Stimulated activated CD4-positive, alpha-beta T cell treated with anti-CD3 and anti-CD28 coated beads, Interleukin-2, amount 100 ng/mL, for 4 hours (primary cell): ENCODE measurements around the gene CST3.

Experiments
- DNase-seq: peaks from one replicate; pipeline ENCODE4 v3.0.0-alpha.2; 2020; ENCODE audit warnings: low read depth

Gene CST3

GRCh38 chr20:23602241-23602640, 35.5 kb downstream of the CST3 start:
- DNase-seq = no peak

- DNase-seq = no peak
Observed at GRCh38 chr20:23601715-23602114, 36.0 kb downstream of the CST3 start.

GRCh38 chr20:23598481-23598880, 39.3 kb downstream of the CST3 start:
- DNase-seq = no peak

- DNase-seq = no peak
Observed at GRCh38 chr20:23596579-23597250, 41.0 kb downstream of the CST3 start.

GRCh38 chr20:23595941-23596340, 41.8 kb downstream of the CST3 start:
- DNase-seq = no peak

- no peak for DNase-seq
Observed at GRCh38 chr20:23588434-23589403, 49.0 kb downstream of the CST3 start.

- no peak for DNase-seq
Observed at GRCh38 chr20:23587631-23588030, 50.1 kb downstream of the CST3 start.

- no peak for DNase-seq
Observed at GRCh38 chr20:23586735-23587525, 50.8 kb downstream of the CST3 start.

GRCh38 chr20:23585808-23586734, 51.7 kb downstream of the CST3 start:
- DNase-seq = no peak

- DNase-seq = no peak
Observed at GRCh38 chr20:23585449-23585807, 52.3 kb downstream of the CST3 start.

- no peak for DNase-seq
Observed at GRCh38 chr20:23584434-23585199, 53.1 kb downstream of the CST3 start.
